HTR-8/SVneo (cell line): ENCODE measurements around the gene TOB1.
A peak's percentile ranks its signal among the peaks of the same experiment; 100 is the strongest.
"Not testable (repeated sequence)": the region's sequence is repeated elsewhere in the genome, so short reads cannot be mapped to it uniquely, and the experiment has no call there.

Source experiments
- DNase-seq: peaks from one replicate; pipeline ENCODE4 v3.0.0; 2011; ENCODE audit warnings: low spot score, mixed read lengths; ENCODE audit not compliant: insufficient read length
- FAIRE-seq: peaks from 2 replicates; lab custom pipeline; 2011; peaks lifted over from hg19 to GRCh38; lab: Jason Lieb, UNC

Gene TOB1

GRCh38 chr17:50899005-50899460 lies 32.9 kb upstream of the TOB1 start:
- DNase-seq, result no peak
- no peak for FAIRE-seq

GRCh38 chr17:50898369-50899004 lies 32.3 kb upstream of the TOB1 start:
- no peak for FAIRE-seq
- DNase-seq, result no peak

- not testable (repeated sequence) for FAIRE-seq, DNase-seq
Observed at GRCh38 chr17:50894513-50894912, 28.4 kb upstream of the TOB1 start.

- FAIRE-seq, result no peak
- no peak for DNase-seq
Observed at GRCh38 chr17:50893183-50893993, 27.2 kb upstream of the TOB1 start.

GRCh38 chr17:50892101-50892776 lies 26.1 kb upstream of the TOB1 start:
- FAIRE-seq, result no peak
- no peak for DNase-seq

- DNase-seq (no peak), FAIRE-seq (no peak)
Observed at GRCh38 chr17:50891577-50891989, 25.4 kb upstream of the TOB1 start.

- FAIRE-seq, result no peak
- no peak for DNase-seq
Observed at GRCh38 chr17:50890675-50891516, 24.7 kb upstream of the TOB1 start.

- no peak for FAIRE-seq
Observed at GRCh38 chr17:50889528-50890118, 23.5 kb upstream of the TOB1 start.

GRCh38 chr17:50887705-50888245 lies 21.6 kb upstream of the TOB1 start:
- no peak for FAIRE-seq
- DNase-seq, result no peak

More at GRCh38 chr17:50889528-50890118, 23.5 kb upstream of the TOB1 start:
- no peak for DNase-seq

GRCh38 chr17:50884439-50885311 lies 18.5 kb upstream of the TOB1 start:
- FAIRE-seq (no peak), DNase-seq (no peak)

- DNase-seq (no peak), FAIRE-seq (no peak)
Observed at GRCh38 chr17:50883850-50884438, 17.8 kb upstream of the TOB1 start.

GRCh38 chr17:50882851-50883250 lies 16.7 kb upstream of the TOB1 start:
- DNase-seq, result no peak
- no peak for FAIRE-seq

- DNase-seq, result no peak
- FAIRE-seq, result no peak
Observed at GRCh38 chr17:50881182-50881581, 15.0 kb upstream of the TOB1 start.

GRCh38 chr17:50879086-50879485 lies 12.9 kb upstream of the TOB1 start:
- DNase-seq, result no peak
- FAIRE-seq, result no peak

GRCh38 chr17:50877838-50878237 lies 11.7 kb upstream of the TOB1 start:
- DNase-seq (no peak), FAIRE-seq (peak; percentile 23)

- not testable (repeated sequence) for DNase-seq, FAIRE-seq
Observed at GRCh38 chr17:50877042-50877441, 10.9 kb upstream of the TOB1 start.

- FAIRE-seq (no peak), DNase-seq (no peak)
Observed at GRCh38 chr17:50875074-50875473, 8.9 kb upstream of the TOB1 start.
